ENCODE data around the gene PTPN22.

PTPN22 gene

GRCh38 chr1:113895098-113895497 lies 23.6 kb upstream of the PTPN22 start:
- Histone ChIP-seq H3K27me3 (ENCODE audit: low read length) (no peaks in the 10 kb centered on the region), H3K9me2 (replicated peaks; ENCODE audit: insufficient read depth, low read length) (no peaks in the 10 kb centered on the region), H3K79me2 (ENCODE audit: insufficient read depth, low read length) (no peaks in the 10 kb centered on the region), H4K20me1 (ENCODE audit: low read depth, low read length) (no peaks in the 10 kb centered on the region), H3F3A (ENCODE audit: insufficient read depth) (0 out of 2 replicates have a peak, but pooled peaks cover 4% of the 10 kb centered on the region), H3K27ac (ENCODE audit: low read depth, low read length) (no peak overlapping the region), H3K4me3 (ENCODE audit: insufficient read depth, low read length, poor library complexity, severe bottlenecking) (no peak overlapping the region), H3K36me3 (ENCODE audit: low read length) (peaks cover 24% of the 10 kb centered on the region), H2AFZ (ENCODE audit: low read depth, low read length, severe bottlenecking) (no peak overlapping the region), H3K9ac (ENCODE audit: low read length) (no peak overlapping the region), H3K9me3 (ENCODE audit: insufficient read depth, low read length) (no peaks in the 10 kb centered on the region), H3K4me2 (ENCODE audit: low read depth, low read length, poor library complexity, severe bottlenecking) (no peak overlapping the region)
- TF ChIP-seq, protein P1, sequence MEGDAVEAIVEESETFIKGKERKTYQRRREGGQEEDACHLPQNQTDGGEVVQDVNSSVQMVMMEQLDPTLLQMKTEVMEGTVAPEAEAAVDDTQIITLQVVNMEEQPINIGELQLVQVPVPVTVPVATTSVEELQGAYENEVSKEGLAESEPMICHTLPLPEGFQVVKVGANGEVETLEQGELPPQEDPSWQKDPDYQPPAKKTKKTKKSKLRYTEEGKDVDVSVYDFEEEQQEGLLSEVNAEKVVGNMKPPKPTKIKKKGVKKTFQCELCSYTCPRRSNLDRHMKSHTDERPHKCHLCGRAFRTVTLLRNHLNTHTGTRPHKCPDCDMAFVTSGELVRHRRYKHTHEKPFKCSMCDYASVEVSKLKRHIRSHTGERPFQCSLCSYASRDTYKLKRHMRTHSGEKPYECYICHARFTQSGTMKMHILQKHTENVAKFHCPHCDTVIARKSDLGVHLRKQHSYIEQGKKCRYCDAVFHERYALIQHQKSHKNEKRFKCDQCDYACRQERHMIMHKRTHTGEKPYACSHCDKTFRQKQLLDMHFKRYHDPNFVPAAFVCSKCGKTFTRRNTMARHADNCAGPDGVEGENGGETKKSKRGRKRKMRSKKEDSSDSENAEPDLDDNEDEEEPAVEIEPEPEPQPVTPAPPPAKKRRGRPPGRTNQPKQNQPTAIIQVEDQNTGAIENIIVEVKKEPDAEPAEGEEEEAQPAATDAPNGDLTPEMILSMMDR (IDR thresholded peaks at IDR 0.05; ENCODE audit: insufficient read depth, low read length, poor library complexity, severe bottlenecking) = no peak
- no peak for TF ChIP-seq EZH2phosphoT487 (conservative IDR thresholded peaks at IDR 0.05; ENCODE audit: low read length)

GRCh38 chr1:113893267-113893666 lies 21.8 kb upstream of the PTPN22 start:
- Histone ChIP-seq H3K9me2 (replicated peaks; ENCODE audit: insufficient read depth, low read length) (no peaks in the 10 kb centered on the region), H3F3A (ENCODE audit: insufficient read depth) (0 out of 2 replicates have a peak, but pooled peaks cover 4% of the 10 kb centered on the region), H3K4me2 (ENCODE audit: low read depth, low read length, poor library complexity, severe bottlenecking) (no peak overlapping the region), H3K27me3 (ENCODE audit: low read length) (no peaks in the 10 kb centered on the region), H3K27ac (ENCODE audit: low read depth, low read length) (no peak overlapping the region), H3K9ac (ENCODE audit: low read length) (no peak overlapping the region), H2AFZ (ENCODE audit: low read depth, low read length, severe bottlenecking) (no peak overlapping the region), H3K36me3 (ENCODE audit: low read length) (peaks cover 20% of the 10 kb centered on the region), H3K9me3 (ENCODE audit: insufficient read depth, low read length) (no peaks in the 10 kb centered on the region), H4K20me1 (ENCODE audit: low read depth, low read length) (no peaks in the 10 kb centered on the region), H3K79me2 (ENCODE audit: insufficient read depth, low read length) (no peaks in the 10 kb centered on the region), H3K4me3 (ENCODE audit: insufficient read depth, low read length, poor library complexity, severe bottlenecking) (no peak overlapping the region)
- no peak for TF ChIP-seq EZH2phosphoT487 (conservative IDR thresholded peaks at IDR 0.05; ENCODE audit: low read length)
- TF ChIP-seq, protein P1 (IDR thresholded peaks at IDR 0.05; ENCODE audit: insufficient read depth, low read length, poor library complexity, severe bottlenecking) = no peak

DNA sequence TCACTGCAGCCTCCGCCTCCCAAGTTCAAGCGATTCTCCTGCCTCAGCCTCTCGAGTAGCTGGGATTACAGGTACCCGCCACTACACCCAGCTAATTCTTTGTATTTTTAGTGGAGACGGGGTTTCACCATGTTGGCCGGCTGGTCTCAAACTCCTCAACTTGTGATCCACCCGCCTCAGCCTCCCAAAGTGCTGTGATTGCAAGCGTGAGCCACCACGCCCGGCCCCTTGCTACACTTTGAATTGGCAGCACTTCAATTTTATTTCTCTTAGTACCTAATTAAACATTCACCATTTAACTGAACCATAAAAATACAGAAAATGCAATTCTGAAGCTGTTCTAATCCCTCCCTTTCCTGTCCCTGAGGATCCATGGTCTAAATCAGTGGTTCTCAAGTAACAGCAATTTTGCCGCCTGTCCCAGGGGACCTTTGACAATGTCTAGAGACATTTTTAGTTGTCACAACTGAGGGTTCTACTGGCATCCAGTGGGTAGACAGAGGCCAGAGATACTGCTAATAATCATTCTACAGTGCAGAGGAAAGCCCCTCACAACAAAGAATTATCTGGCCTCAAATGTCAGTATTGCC lies 20.2 kb upstream of the PTPN22 start:
- no peaks in the 10 kb centered on the region for H3K27me3 ChIP-seq (ENCODE audit: low read length)
- H3K9me2 ChIP-seq (replicated peaks; ENCODE audit: insufficient read depth, low read length) = no peaks in the 10 kb centered on the region
- H3K79me2 ChIP-seq (ENCODE audit: insufficient read depth, low read length) = no peaks in the 10 kb centered on the region
- no peak overlapping the region for H3K27ac ChIP-seq (ENCODE audit: low read depth, low read length)
- H3K36me3 ChIP-seq (ENCODE audit: low read length) = peaks cover 13% of the 10 kb centered on the region; the same call in 1 of the 2 replicates
- H3K4me3 ChIP-seq (ENCODE audit: insufficient read depth, low read length, poor library complexity, severe bottlenecking) = no peak overlapping the region
- H2AFZ ChIP-seq (ENCODE audit: low read depth, low read length, severe bottlenecking) = no peak overlapping the region
- no peaks in the 10 kb centered on the region for H3K9me3 ChIP-seq (ENCODE audit: insufficient read depth, low read length)
- 0 out of 2 replicates have a peak, but pooled peaks cover 4% of the 10 kb centered on the region for H3F3A ChIP-seq (ENCODE audit: insufficient read depth)
- H3K9ac ChIP-seq (ENCODE audit: low read length) = no peak overlapping the region
- H4K20me1 ChIP-seq (ENCODE audit: low read depth, low read length) = no peaks in the 10 kb centered on the region
- H3K4me2 ChIP-seq (ENCODE audit: low read depth, low read length, poor library complexity, severe bottlenecking) = no peak overlapping the region
- no peak for TF ChIP-seq EZH2phosphoT487 (conservative IDR thresholded peaks at IDR 0.05; ENCODE audit: low read length)
- TF ChIP-seq, protein P1 (IDR thresholded peaks at IDR 0.05; ENCODE audit: insufficient read depth, low read length, poor library complexity, severe bottlenecking) = no peak

Data from SU-DHL-6 (cell line).